Activated CD4-positive, alpha-beta T cell treated with anti-CD3 and anti-CD28 coated beads, Interleukin-2, amount 10 ng/mL, durations not matched to agents 24 days and 14 days (primary cell): ENCODE data around the gene FGF12. TPM values are rescaled to one million over a fixed set of nuclear protein-coding genes. Genes with fewer than 3 reads are reported as not detected.

ENCODE experiments used
- total RNA-seq: library from RNA; stranded (reverse); gene quantifications from 2 replicates; pipeline ENCODE4 v1.2.3, GENCODE V29; 2022

Gene FGF12
- total RNA-seq, 1 donor from 2014 or later: not detected

Other genes starting within 250 kb of the FGF12 start
- gene MB21D2, start 190.3 kb upstream of the FGF12 start, total RNA-seq: 8.6 and 9.4 TPM in 2 replicates